WERI-Rb-1 (cell line): ENCODE results near the gene NOD1.

Source experiments
- DNase-seq: peaks from one replicate; pipeline ENCODE4 v3.0.0-alpha.2; 2020
- H3K27ac ChIP-seq: fragments of 250-450 bp; sonication (Bioruptor Pico); 2 replicates; pipeline ENCODE4 v1.5.1; 2020; ENCODE audit warnings: mild to moderate bottlenecking, moderate library complexity
- H3K27me3 ChIP-seq: fragments of 250-450 bp; sonication (Bioruptor Pico); 2 replicates; pipeline ENCODE4 v1.5.1; 2021; ENCODE audit warnings: mild to moderate bottlenecking, low read depth, moderate library complexity; ENCODE audit not compliant: insufficient read depth, severe bottlenecking
- H3K36me3 ChIP-seq: fragments of 250-450 bp; sonication (Bioruptor Pico); 2 replicates; pipeline ENCODE4 v1.5.1; 2020; ENCODE audit warnings: mild to moderate bottlenecking, moderate library complexity
- H3K4me3 ChIP-seq: 2 replicates; pipeline ENCODE4 v1.5.1; 2011; ENCODE audit warnings: low read depth, mild to moderate bottlenecking, control low read depth, low read length
- H3K9me3 ChIP-seq: fragments of 250-450 bp; sonication (Bioruptor Pico); 2 replicates; pipeline ENCODE4 v1.5.1; 2021; ENCODE audit warnings: mild to moderate bottlenecking, moderate library complexity; ENCODE audit not compliant: severe bottlenecking
- TF ChIP-seq, protein P1 (sequence below): IDR thresholded peaks from 2 replicates; pipeline ENCODE4 v1.5.1; 2011; ENCODE audit warnings: low read depth, mild to moderate bottlenecking, control low read depth, inconsistent platforms, low read length

Gene NOD1

DNA sequence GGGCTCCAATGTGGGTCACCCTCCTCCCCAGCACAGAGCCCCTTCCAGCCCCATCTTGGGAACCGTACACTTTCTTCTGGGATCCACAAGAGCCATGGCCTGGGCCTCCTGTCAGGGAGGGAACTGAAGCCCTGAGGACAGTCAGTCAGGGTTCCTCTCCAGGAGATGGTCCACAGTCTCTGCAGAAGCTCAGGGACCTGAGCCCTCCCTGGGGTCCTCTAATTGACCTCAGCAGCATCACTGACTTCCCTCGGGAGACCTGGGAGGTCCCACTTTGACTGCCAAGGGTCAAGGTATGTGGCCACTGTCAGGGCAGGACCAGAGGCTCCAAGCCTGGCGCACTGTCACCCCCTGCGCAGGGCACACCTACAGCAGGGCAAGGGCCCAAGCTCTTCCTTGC is 32.3 kb downstream of the NOD1 start:
- H3K4me3 ChIP-seq, result no peak overlapping the region
- no peaks in the 10 kb centered on the region for H3K36me3 ChIP-seq
- no peak overlapping the region for H3K27ac ChIP-seq
- no peaks in the 10 kb centered on the region for H3K27me3 ChIP-seq
- TF ChIP-seq, protein P1, sequence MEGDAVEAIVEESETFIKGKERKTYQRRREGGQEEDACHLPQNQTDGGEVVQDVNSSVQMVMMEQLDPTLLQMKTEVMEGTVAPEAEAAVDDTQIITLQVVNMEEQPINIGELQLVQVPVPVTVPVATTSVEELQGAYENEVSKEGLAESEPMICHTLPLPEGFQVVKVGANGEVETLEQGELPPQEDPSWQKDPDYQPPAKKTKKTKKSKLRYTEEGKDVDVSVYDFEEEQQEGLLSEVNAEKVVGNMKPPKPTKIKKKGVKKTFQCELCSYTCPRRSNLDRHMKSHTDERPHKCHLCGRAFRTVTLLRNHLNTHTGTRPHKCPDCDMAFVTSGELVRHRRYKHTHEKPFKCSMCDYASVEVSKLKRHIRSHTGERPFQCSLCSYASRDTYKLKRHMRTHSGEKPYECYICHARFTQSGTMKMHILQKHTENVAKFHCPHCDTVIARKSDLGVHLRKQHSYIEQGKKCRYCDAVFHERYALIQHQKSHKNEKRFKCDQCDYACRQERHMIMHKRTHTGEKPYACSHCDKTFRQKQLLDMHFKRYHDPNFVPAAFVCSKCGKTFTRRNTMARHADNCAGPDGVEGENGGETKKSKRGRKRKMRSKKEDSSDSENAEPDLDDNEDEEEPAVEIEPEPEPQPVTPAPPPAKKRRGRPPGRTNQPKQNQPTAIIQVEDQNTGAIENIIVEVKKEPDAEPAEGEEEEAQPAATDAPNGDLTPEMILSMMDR, result no peak
- H3K9me3 ChIP-seq, result no peaks in the 10 kb centered on the region
- no peak for DNase-seq

DNA sequence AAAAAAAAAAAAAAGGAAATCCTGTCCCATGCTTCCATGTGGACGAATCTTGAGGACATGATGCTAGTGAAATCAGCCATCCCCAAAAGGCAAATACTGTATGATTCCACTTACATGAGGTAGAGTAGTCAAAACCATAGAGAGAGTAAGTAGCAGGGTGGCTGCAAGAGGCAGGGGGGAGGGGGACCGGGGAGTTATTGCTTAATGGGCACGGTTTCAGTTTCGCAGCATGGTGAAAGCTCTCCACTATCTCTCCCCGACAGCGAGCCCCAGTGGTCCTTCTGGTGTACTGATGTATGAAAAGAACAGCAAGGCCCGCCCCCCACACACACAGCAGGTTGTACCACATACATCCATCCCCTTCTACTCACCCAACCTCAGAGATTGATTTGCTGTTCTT is 32.8 kb downstream of the NOD1 start:
- Histone ChIP-seq H3K36me3 (no peaks in the 10 kb centered on the region), H3K4me3 (no peak overlapping the region), H3K27ac (no peak overlapping the region), H3K27me3 (no peaks in the 10 kb centered on the region), H3K9me3 (no peaks in the 10 kb centered on the region)
- peak; percentile 19 for DNase-seq
- TF ChIP-seq, protein P1, result no peak

DNA sequence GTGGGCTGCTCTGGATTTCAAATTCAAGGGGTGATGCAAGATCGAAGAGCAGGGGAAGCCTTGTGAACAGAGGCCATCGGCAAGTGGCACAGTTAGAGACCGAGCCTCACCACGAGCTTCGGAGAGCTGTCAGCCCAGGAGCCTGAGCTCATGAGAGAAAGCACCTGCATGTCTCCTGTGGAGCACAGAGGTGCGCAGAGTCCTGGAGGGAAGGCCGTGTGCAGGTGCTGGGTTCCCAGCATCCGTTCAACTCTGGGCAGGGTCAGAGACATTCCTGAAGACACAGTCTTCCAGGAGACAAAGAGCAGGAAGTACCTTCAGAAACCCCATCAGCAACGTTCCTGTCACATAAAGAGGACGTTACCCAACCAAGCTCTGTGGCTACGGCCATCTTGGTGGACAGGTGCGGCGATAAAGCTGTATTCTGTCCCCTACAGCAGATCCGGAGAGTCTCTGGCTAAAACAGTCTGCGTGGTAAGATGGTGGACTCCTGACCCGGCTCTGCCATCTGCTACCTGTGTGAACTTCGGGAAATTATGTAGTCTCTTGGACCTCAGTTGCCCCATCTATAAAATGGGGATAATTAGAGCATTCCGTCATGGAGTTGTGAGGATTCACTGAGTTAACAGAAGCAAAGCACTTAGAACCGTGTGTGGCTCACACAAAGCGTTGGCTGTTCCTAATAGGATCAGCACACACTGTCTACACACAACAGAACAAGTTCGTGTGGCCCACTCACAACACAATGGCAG is 40.6 kb downstream of the NOD1 start:
- no peaks in the 10 kb centered on the region; the same call in 1 of the 2 replicates for H3K36me3 ChIP-seq
- TF ChIP-seq, protein P1, result no peak
- no peak for DNase-seq
- no peak overlapping the region for H3K27ac ChIP-seq
- H3K27me3 ChIP-seq, result no peaks in the 10 kb centered on the region
- no peaks in the 10 kb centered on the region for H3K9me3 ChIP-seq
- no peak overlapping the region for H3K4me3 ChIP-seq

DNA sequence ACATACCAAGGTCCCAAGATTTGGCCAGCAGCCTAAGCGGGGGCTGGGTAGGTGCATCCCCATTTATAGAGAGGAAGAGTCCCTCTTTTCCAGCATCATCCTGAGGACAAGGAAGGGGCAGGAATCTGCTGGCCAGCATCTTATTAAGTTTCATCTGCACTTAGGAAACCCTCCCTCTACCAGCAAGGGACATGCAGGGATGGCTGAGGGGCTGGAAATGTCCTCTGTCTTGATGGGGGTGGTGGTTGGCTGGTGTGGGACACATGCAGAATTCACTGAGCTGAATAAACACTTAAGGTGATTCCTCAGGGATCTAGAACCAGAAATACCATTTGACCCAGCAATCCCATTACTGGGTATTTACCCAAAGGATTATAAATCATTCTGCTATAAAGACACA is 42.1 kb downstream of the NOD1 start:
- Histone ChIP-seq H3K36me3 (no peaks in the 10 kb centered on the region; the same call in 1 of the 2 replicates), H3K27ac (no peak overlapping the region), H3K9me3 (no peaks in the 10 kb centered on the region), H3K4me3 (no peak overlapping the region), H3K27me3 (no peaks in the 10 kb centered on the region)
- no peak for DNase-seq
- TF ChIP-seq, protein P1, result no peak

DNA sequence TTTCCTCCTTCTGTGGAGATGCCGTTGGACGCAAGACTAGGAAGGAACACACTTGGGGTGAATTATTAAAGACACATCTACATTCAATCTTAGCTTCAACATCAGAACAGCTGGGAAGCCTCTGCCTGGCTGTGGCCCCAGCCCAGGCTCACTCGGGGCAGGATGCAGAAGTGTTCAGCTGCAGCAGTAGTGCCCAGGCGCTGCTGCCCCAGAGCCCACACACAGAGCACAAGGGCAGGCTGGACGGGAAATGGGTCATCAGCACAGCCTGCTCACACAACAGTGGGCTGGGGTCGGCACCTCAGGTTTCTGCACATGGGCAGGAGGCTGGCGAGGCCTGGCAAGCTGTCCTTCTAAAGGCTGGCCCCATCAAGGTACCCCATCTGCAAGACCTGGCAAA is 42.5 kb downstream of the NOD1 start:
- no peaks in the 10 kb centered on the region; the same call in 1 of the 2 replicates for H3K36me3 ChIP-seq
- DNase-seq, result no peak
- H3K4me3 ChIP-seq, result no peak overlapping the region
- H3K27me3 ChIP-seq, result no peaks in the 10 kb centered on the region
- H3K9me3 ChIP-seq, result no peaks in the 10 kb centered on the region
- TF ChIP-seq, protein P1, result no peak
- H3K27ac ChIP-seq, result no peak overlapping the region

DNA sequence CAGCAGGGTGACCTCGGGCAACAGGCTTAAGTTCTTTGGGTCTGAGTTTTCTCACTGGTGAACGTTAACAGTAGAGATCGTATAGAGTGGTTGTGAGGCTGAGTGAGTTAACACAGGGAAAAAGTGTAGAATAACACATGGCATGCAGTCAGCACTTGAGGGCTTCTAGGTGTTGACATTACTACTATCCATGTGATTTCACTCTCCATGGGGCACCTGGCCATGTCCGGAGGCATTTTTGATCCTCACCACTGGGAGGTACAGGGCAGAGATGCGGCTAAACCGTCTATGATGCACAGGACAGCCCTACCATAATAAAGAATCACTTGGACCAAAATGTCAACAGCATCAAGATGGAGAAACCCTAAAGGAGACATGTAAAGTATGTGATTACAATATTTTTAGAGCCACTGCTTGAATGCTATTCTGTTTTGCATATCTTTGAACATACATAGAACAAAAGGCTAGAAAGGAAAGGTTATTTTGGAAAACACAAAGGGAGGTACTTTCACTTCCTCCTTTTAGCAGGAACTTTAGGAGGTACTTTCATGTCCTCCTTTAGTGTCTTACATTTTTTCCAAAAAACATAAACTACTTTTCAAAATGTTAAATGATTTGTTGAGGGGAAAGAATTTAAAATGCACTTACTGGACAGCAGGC is 44.3 kb downstream of the NOD1 start:
- no peak overlapping the region for H3K27ac ChIP-seq
- TF ChIP-seq, protein P1, result no peak
- no peaks in the 10 kb centered on the region for H3K27me3 ChIP-seq

More for the DNA sequence above, 44.3 kb downstream of the NOD1 start:
- H3K36me3 ChIP-seq, result no peaks in the 10 kb centered on the region; the same call in 1 of the 2 replicates
- H3K9me3 ChIP-seq, result no peaks in the 10 kb centered on the region
- no peak overlapping the region for H3K4me3 ChIP-seq
- no peak for DNase-seq
